ENCODE data around the gene MISP.
"Not testable (repeated sequence)": the region's sequence is repeated elsewhere in the genome, so short reads cannot be mapped to it uniquely, and the experiment has no call there.

DNA sequence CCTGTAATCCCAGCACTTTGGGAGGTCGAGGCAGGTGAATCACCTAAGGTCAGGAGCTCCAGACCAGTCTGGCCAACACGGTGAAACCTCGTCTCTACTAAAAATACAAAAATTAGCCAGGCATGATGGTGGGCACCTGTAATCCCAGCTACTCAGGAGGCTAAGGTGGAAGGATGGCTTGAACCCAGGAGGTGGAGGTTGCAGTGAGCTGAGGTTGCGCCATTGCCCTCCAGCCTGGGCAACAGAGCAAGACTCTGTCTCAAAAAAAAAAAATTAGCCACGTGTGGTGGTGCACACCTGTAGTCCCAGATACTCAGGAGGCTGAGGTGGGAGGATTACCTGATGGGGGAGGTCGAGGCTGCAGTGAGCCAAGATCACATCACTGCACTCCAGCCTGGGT lies 48.1 kb upstream of the MISP start:
- TF ChIP-seq, protein P1, sequence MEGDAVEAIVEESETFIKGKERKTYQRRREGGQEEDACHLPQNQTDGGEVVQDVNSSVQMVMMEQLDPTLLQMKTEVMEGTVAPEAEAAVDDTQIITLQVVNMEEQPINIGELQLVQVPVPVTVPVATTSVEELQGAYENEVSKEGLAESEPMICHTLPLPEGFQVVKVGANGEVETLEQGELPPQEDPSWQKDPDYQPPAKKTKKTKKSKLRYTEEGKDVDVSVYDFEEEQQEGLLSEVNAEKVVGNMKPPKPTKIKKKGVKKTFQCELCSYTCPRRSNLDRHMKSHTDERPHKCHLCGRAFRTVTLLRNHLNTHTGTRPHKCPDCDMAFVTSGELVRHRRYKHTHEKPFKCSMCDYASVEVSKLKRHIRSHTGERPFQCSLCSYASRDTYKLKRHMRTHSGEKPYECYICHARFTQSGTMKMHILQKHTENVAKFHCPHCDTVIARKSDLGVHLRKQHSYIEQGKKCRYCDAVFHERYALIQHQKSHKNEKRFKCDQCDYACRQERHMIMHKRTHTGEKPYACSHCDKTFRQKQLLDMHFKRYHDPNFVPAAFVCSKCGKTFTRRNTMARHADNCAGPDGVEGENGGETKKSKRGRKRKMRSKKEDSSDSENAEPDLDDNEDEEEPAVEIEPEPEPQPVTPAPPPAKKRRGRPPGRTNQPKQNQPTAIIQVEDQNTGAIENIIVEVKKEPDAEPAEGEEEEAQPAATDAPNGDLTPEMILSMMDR (IDR thresholded peaks at IDR 0.05): not testable (repeated sequence)
- not testable (repeated sequence) for TF ChIP-seq POLR2A (IDR thresholded peaks at IDR 0.05); EP300 (IDR thresholded peaks at IDR 0.05; ENCODE audit: low read depth)

Measured in transverse colon (tissue), 3 donors.